Right kidney (tissue), 1 donor: ENCODE measurements around the gene SND1.

Experiments
- DNase-seq: peaks from one replicate; pipeline ENCODE4 v3.0.0-alpha.2; 2016

SND1 gene

DNA sequence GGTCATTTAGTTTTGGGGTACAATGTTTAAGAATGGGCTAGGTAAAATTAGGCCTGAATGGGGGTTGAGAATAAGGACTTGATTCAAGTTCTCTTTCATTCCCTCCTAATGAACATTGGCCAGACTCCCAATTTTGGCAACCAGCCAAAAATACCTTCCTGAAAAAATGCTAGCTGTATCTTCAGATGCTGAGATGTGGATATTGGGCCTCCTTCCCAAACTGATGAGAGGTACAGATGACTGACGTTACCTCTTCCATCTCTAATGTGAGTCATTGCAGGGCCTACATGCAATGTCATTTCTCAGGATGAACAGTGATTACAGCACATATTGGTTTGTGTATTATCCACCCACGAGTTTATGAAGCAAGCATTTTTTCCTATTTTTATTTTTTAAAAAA lies 151.6 kb downstream of the SND1 start:
- DNase-seq, result no peak

DNA sequence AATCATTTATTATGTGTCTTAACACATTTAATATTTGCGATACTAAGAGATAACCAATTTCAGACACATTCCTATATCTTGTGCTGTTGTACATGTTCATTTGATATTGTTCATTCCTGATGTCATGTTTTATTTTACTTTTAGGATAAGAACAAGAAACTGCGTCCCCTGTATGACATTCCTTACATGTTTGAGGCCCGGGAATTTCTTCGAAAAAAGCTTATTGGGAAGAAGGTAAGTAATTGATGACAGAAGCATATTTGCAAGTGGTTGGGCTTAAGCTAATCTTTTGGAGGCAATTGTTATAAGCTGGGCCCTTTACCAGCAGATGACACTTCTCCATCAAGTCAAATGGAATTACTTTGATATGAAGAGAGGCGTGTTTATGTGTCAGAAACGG lies 155.3 kb downstream of the SND1 start:
- DNase-seq, result no peak

GRCh38 chr7:127807829-127808228 lies 155.8 kb downstream of the SND1 start:
- DNase-seq, result no peak

GRCh38 chr7:127809261-127809702 lies 157.3 kb downstream of the SND1 start:
- no peak for DNase-seq

- no peak for DNase-seq
Measured at GRCh38 chr7:127810113-127810512, 158.1 kb downstream of the SND1 start.

DNA sequence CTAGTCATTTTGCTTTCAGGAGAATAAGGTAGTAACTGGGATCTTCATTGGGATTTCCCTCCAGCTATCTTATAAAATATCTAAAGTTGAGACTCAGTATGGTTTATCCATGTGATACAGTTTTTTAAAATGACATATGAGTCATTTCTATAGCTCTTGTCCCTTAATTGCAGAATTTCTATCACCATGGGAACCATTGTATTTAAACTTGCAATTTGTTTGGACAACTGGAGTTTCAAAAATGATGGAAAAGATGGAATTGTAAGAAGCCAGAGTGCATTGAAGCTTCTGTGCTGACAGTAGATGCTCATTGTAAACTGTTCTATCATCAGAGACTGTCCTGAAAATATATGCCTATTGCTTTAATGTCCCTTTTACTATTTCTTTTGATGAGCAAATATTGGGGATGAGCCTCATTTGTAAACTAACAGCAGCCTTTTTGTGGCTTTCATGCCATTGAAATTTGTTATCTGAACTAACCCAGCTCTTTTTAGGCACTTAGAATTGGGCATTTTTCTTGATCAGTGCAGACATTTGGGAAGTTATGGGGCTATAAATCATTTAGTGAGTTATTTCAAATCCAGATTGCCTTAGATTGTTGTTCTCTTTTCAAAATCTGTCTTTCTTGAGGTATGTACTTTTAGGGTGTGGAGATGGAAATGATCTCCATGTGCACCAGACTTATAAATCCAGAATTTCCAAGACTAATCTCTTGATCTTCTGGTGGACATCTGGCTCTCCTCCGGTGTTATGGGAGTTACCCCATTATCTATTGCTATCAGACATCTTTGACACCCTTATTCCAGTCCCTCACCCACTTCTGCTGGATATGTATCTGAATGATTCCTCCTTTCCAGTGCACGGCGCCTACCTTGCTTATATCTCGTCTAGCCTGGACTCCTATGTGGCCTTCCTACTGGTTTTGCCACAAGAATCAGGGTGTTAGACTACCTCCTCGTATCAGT lies 159.0 kb downstream of the SND1 start:
- DNase-seq, result no peak

DNA sequence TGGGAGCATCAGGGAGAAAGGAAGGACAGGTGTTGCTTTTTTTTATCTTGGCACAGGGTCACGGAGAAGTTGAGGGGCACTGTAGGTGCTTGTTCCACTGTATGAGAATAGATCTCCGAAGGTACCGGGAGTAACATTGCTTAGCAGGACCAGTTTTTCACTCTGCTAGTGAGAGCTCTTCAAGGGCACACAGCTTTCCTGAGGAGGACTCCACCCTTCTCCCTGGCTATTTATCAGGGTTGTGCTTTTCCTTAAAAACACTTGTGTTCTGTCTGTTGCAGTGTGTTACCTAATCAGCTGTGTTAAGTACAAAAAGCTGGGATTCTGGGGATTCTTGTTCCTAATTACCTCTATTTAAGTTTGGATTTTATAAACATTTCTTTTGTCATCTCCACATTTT lies 160.5 kb downstream of the SND1 start:
- no peak for DNase-seq

DNA sequence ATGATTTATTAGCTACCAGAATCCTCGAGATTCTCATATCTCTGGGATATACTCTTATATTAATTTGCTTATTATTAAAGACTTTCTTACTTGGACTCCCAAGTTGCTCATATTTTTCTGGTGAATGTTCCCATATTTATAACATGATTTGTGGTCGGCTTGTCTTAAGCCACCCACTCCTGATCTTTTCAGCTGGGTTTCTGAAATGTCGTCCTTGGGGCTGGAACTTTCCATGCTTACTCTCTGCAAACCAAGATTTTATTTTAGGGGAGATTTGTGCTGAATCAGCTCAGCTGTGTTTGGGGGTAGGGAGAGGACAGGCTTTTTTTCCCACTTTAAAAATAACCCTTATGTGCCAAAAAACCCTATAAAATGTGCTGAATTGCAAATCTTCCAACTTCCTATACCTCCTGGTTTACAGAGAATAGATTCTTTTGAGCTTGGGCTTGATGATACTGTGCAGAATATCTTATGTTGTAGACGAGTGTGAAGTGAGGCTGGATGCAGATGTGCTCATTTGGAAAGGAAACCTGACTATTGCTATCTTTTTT lies 162.1 kb downstream of the SND1 start:
- DNase-seq, result no peak

DNA sequence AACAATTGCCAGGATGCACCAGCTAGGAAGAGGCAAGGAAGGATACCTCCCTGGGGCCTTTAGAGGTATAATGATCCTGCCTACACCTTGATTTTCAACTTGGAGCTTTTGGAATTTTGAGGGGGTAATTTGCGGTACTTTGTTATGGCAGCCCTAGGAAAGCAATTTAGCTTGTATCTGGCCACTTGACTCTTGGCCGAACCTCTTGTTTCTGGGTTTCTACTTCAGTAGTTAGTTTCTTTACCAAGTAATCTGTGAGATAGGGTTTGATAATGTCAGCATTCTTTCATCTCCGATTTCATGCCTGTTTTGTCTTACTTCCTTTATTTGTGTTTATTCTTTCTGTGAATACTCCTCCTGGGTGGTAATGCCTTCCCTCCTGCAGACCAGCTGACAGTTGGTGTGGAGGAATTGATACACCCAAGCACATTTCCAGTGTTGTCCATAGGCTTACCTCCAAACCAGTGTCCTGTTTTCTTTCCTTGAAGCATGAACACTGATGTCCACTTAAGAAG lies 163.7 kb downstream of the SND1 start:
- DNase-seq, result no peak

DNA sequence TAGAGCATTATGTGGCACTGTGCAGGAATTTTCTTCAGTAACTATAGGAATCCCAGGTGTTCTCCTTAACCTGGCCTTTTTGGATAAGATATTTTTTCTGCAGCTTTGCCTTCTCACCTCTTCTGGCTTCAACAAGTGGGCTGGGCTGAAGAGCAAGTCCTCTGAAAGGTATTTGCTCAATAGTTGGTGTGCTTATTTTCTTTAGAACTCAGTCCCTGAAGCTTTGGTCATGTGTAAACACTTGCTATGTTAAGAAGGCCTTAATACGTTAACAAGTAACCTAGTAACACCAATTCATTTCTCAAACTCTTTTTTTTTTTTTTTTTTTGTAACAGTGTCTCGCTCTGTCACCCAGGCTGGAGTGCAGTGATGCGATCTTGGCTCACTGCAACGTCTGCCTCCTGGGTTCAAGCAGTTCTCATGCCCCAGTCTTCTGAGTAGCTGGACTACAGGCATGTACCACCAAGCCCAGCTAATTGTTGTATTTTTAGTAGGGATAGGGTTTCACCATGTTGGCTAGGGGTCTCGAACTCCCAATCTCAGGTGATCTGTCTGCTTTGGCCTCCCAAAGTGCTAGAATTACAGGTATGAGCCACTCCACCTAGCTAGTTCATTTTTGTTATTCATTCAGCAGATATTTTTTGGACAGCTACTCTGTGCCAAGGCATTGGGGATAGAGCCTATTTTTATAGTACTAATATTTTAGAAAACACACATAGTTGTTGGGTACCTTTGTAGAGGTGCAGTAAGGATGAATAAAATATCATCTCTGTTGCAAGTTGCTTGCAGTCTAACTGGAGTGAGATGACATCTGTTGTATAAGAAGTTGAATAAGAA lies 164.6 kb downstream of the SND1 start:
- no peak for DNase-seq

GRCh38 chr7:127817466-127817865 lies 165.5 kb downstream of the SND1 start:
- DNase-seq, result no peak

DNA sequence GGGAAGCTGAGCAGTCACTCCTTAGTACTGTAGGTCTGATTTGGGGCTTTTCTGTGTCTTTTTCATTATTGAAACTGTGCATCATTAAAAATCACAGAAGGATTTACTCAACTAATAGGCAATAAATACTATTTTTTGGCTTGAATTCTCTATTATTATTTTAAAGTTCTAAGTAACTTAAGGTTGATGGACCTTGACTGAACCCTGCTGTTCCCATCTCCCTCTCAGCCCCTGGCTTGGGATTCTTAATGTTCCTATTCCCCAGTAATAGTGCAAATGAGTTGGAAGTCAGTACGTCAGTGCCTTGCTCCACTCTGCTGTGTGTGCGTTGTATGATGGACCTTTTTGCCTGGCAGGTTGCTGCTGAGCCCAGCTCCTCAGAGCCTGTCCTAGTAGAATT lies 166.3 kb downstream of the SND1 start:
- DNase-seq, result no peak

GRCh38 chr7:127819975-127820731 lies 168.2 kb downstream of the SND1 start:
- DNase-seq, result no peak

- DNase-seq, result no peak
Measured at GRCh38 chr7:127820732-127821085, 168.7 kb downstream of the SND1 start.

- no peak for DNase-seq
Measured at GRCh38 chr7:127821146-127821545, 169.2 kb downstream of the SND1 start.

DNA sequence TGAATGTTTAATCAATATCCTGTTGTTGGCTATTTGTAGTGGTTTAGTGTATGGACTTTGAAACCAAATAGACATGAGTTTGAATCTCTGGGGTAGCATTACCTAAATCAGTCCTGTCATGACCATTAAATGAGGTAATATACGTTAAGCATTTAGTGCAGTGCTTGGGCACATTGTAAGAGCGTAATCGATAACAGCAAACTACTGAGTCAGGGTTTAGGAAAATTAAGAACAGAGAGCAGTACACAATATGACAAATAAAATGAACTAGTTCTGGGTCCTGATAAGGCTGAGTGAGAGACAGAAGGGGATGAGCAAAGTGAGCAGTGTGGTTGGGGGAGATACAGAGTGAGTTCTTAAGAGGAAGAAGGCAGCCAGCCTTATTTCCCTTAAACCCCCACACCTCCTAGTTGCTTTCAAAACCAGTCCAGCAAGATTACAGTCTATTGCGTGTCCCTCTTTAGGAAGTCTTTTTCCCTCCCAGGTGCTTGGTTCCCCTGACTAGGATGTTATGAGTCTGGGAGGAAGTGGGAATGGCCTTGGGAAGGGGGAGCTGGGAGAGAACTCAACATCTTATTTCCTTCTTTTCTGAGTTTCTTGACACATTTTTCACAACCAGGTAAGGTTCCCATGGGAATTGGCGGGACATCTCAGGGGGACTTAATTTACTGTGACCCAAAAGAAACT lies 171.0 kb downstream of the SND1 start:
- no peak for DNase-seq

GRCh38 chr7:127824682-127825081 lies 172.7 kb downstream of the SND1 start:
- no peak for DNase-seq

DNA sequence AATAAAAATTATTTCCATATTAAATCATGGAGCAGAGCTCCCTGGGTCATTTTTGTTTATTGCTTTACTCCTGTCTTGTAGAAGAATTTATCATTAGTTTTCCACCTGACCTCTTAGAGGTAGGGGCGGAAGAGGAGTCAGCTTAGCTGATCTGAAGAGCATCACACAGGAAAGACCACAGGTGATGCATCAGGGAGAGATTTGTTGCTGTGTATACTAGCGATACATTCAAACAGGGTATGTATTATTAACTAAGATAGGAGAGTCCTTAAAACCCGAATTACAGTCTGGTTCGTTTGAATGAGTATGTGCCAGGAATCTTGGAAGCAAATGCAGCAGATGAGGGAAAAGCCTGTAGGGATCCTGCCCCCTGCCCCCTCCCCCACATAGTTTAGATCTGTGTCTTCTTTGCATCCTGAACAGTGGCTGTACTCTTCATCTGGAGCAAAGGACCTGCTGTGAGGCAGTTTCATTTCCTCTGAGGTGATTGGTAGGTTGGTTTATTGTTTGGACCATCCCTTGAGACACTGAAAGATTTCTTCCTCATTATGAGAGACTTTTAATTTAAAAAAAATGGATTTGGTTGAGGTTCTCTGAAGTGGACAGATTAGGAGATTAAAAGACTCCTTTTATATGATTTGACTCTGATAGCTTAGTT lies 177.0 kb downstream of the SND1 start:
- DNase-seq, result no peak

DNA sequence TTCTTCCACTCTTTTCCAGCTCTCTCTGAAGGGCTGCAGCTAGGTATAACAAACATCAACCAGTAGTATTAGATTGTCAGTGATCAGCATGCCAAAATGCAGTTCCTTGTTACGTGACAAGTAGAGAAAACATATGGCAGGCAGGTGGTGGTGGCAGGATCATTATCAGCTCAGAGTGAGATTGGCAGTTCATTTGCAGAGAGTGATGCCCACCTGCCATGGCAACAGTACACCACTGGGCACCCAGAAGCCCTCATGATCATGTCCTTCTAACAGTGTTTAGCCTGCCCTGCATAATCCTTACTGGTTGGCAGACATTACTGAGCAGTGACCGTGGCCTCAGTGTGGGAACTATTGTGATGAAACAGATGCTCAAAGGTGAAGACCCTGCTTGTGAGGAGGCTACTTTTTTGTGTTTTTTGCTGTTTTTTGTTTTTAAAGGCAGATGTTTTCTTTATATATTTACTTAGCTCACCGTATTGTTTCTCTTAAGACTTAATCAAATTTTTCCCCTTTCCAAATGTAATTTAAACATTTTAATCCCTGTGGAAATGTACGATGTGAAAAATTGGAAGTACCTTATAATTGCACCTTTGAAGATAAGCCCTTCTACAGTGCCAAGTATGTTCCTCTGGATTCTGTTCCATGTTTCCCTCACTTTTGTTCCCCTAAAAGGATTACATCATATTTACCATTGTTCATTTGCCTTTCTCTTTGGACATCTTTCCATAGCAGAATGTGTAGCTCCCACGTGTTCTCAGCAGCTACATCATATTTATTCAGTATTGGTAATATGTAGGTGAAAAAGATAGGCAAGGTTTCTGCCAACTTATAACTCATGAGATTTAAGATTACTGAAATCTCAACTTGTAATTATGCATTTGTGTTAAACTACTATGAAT lies 179.6 kb downstream of the SND1 start:
- DNase-seq, result no peak

DNA sequence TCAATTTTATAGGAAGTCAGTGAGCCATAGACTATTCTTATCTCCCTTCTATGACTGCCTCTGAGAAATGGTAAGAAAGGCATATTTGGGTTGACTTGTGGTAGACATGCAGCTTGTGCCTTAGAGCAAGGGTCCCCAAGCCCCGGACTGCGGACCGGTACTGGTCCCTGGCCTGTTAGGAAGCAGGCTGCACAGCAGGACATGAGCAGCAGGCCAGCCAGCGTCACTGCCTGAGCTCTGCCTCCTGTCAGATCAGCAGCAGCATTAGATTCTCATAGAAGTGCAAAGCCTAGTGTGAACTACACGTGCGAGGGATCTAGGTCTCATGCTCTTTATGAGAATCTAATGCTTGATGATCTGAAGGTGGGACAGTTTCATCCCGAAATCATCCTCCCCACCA lies 180.6 kb downstream of the SND1 start:
- DNase-seq, result no peak
